PC-9 (cell line): ENCODE data around the gene MTHFD1L.

ENCODE experiments used
- EZH2 ChIP-seq: fragments of 200-600 bp; sonication (generic); IDR thresholded peaks from 2 replicates; pipeline ENCODE4 v1.8.0; 2017; ENCODE audit warnings: antibody characterized with exemption, low read depth
- TF ChIP-seq, protein P1 (sequence below): fragments of 200-600 bp; sonication (generic); conservative IDR thresholded peaks from 2 replicates; pipeline ENCODE4 v1.6.1; 2017; ENCODE audit warnings: mixed run types, antibody characterized with exemption, mild to moderate bottlenecking, moderate library complexity

DNA sequence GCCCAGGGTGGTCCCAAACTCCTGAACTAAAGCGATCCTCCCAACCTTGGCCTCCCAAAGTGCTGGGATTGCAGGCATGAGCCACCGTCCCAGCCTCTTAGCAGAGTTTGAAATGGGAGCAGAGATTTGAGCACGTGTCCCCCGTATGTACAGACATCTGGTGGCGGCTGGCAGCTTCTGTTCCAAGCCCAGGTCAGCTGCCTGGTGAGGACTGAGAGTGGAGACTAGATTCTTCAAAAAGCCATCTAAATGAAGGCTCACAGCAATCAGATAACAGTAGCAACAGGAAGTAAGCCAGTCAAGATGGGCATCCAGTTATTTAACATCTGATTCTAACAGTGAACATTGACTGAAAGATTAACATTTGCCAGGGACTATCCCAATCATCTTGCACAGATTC, 246.2 kb downstream of the MTHFD1L start:
- no peak for TF ChIP-seq EZH2
- TF ChIP-seq, protein P1, sequence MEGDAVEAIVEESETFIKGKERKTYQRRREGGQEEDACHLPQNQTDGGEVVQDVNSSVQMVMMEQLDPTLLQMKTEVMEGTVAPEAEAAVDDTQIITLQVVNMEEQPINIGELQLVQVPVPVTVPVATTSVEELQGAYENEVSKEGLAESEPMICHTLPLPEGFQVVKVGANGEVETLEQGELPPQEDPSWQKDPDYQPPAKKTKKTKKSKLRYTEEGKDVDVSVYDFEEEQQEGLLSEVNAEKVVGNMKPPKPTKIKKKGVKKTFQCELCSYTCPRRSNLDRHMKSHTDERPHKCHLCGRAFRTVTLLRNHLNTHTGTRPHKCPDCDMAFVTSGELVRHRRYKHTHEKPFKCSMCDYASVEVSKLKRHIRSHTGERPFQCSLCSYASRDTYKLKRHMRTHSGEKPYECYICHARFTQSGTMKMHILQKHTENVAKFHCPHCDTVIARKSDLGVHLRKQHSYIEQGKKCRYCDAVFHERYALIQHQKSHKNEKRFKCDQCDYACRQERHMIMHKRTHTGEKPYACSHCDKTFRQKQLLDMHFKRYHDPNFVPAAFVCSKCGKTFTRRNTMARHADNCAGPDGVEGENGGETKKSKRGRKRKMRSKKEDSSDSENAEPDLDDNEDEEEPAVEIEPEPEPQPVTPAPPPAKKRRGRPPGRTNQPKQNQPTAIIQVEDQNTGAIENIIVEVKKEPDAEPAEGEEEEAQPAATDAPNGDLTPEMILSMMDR, result no peak
